ENCODE data around the gene OXLD1.

GRCh38 chr17:81711814-81712467 lies 45.5 kb upstream of the OXLD1 start, which contains the start of gene SLC25A10:
- TF ChIP-seq, protein P1, sequence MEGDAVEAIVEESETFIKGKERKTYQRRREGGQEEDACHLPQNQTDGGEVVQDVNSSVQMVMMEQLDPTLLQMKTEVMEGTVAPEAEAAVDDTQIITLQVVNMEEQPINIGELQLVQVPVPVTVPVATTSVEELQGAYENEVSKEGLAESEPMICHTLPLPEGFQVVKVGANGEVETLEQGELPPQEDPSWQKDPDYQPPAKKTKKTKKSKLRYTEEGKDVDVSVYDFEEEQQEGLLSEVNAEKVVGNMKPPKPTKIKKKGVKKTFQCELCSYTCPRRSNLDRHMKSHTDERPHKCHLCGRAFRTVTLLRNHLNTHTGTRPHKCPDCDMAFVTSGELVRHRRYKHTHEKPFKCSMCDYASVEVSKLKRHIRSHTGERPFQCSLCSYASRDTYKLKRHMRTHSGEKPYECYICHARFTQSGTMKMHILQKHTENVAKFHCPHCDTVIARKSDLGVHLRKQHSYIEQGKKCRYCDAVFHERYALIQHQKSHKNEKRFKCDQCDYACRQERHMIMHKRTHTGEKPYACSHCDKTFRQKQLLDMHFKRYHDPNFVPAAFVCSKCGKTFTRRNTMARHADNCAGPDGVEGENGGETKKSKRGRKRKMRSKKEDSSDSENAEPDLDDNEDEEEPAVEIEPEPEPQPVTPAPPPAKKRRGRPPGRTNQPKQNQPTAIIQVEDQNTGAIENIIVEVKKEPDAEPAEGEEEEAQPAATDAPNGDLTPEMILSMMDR (IDR thresholded peaks at IDR 0.05), result peak in 3 of 4 experiments; percentile 16 to 58 (median 33)
- peak; percentile 4 to 40 for TF ChIP-seq POLR2A (IDR thresholded peaks at IDR 0.05)

All from uterus (tissue), 2 donors.